Left kidney (tissue), 2 donors: ENCODE results near the gene GNS. TPM values are rescaled to one million over a fixed set of nuclear protein-coding genes. Genes with fewer than 3 reads are reported as not detected.
"Not testable (repeated sequence)": the region's sequence is repeated elsewhere in the genome, so short reads cannot be mapped to it uniquely, and the experiment has no call there.

Source experiments
- DNase-seq: peaks from one replicate; pipeline ENCODE4 v3.0.0-alpha.2; 2013
- polyA plus RNA-seq: library from polyadenylated mRNA; unstranded; fragments of 120-200 nt; gene quantifications from one replicate; pipeline ENCODE4 v1.2.1, GENCODE V29; 2013; ENCODE audit not compliant: insufficient read length

GNS gene
- polyA plus RNA-seq, 1 donor = 180 TPM

DNA sequence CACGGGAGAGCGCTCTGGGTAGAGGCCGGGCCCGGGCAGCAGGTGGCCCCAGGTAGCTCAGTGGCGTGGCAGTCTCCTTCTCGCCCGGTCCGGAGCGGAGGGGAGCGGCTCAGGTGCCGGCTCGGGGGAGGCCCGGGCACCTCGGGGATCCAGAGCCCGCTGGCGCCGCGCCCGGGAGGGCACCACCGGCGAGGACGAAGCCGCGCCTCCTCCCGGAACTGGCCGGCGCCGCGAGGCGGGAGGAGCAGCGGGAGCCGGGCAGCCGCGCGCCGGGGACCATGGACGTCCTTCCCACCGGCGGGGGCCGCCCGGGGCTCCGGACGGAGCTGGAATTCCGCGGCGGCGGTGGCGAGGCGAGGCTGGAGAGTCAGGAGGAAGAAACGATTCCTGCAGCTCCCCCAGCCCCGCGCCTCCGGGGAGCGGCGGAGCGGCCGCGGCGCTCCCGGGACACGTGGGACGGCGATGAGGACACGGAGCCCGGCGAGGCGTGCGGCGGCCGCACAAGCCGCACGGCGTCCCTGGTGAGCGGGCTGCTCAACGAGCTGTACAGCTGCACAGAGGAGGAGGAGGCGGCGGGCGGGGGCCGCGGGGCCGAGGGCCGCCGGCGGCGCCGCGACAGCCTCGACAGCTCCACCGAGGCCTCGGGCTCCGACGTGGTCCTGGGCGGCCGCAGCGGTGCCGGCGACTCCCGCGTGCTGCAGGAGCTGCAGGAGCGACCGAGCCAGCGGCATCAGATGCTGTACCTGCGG, 21.5 kb upstream of the GNS start:
- DNase-seq = no peak

DNA sequence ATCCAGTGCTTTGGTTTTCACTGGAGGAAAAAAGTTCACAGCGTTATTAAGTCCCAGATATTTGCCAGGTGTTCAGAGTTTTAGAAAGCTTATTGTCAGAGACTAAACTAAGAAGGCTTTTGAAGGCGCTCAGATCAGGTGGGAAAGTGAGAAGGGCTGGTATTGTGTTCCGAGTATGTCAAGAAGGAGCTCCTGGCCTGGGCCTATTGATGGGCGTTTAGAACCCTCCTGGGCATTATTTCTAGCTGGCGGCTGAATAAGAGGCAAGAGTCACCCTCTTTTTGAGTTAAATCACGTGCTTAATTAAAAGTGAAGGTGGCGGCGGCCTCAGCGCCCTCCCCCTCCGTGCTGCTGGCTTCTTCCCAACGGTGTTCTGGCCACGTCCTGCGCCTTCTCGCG, 20.9 kb upstream of the GNS start:
- DNase-seq = no peak

DNA sequence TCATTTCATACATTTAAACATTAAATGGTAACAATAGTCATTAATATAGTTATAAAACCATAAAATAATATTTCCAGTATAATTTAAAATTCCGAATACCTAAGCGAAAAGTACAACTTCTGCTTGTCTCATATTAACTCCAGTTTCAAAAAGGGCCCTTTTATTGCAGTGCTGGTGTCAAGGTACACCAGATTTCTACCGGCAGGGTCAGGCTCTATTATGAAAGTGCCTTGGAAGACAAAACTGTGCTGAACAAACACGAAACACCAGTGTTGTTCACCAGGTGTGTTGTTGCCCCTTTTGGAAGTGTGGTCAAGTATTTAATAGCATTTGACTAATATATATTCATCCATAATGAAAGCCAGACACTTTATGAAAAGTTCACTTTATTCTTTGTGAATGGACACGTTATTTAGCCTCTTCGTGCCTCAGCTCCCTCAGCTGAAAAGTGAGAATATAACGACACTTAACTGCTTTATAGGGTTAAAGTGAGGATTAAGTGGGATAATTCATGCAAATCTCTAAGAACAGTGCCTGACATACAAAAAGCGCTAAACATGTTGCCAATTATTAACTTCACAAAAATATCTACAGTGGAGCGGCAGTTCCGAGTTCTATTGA, 20.3 kb upstream of the GNS start:
- DNase-seq = no peak

DNA sequence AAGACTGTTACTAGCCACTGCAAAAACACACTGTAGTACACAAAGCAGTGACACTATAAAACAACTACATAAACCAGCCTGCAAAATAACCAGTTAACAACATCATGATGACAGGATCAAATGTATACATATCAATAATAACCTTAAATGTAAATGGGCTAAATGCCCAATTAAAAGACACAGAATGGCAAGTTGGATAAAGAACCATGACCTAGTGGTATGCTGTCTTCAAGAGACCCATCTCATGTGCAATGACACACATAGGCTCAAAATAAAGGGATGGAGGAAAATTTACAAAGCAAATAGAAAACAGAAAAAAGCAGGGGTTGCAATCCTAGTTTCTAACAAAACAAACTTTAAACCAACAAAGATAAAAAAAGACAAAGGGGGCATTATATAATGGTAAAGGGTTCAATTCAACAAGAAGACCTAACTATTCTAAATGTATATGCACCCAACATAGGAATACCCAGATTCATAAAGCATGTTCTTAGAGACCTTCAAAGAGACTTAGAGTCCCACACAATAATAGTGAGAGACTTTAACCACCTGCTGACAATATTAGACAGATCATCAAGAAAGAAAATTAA, 16.0 kb upstream of the GNS start:
- not testable (repeated sequence) for DNase-seq

DNA sequence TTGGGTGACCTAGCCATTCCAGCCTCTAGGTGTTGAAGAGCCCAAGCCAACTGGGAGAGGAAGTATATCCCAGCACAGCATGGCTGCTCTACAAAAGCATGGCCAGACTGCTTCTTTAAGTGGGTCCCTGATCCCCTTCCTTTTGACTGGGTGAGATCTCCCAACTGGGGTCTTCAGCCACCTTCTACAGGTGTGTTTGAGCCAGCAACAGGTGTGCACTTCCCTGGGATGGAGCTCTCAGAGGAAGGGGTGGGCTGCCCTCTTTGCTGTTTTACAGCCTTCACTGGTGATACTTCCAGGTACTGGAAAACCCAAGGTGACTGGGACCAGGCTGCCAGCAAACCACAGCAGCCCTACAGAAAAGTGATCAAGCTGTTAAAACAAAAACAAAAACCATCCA, 14.2 kb upstream of the GNS start:
- DNase-seq = no peak

DNA sequence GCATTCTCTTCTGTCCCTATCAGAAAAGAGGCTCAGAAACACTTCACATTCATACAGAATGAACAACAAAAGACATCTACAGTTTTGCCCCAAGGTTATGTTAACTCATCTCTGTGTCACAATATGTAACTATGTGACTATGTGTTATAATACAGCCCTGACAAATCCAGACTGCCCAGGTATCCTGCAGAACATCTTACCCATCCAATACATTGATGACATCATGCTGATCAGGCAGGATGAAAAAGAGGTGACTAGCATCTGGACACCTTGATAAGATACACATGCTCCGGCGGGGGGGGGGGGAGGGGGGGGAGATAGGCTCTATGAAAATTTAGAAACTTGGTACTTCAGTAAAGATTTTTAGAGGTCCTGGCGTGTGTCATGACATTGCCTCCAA, 8.3 kb upstream of the GNS start:
- no peak for DNase-seq

DNA sequence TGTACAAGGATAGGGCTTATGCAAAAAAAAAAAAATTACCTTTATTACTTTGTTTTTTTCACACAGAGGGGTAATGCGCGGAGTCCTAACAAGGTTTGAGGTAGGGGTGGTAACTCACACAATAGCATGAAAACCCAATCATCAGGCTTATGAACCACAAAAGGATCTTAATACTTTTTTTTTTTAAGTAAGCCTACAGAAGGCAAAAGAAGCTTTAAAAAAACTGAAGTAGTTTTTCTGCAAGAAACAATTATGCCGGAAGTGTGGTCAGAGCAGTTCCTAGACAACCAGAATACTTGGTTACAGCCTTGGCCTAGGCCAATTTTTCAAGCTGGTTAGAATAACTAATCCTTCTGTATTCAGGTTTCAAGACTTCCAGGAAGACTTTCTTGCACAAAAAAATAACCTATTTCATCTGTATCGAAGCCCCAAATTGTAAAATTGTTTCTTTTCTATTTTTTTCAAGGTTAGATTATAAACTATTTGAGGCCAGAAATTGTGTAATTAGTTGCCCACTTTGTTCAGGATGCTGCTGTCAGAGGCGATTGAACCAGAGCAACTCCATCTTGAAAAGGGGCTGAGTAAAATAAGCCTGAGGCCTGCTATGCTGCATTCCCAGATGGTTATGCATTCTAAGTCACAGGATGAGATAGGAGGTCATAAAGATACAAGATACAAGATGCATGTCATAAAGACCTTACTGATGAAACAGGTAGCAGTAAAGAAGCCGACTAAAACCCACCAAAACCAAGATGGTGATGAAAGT, 1.8 kb upstream of the GNS start:
- DNase-seq = no peak

DNA sequence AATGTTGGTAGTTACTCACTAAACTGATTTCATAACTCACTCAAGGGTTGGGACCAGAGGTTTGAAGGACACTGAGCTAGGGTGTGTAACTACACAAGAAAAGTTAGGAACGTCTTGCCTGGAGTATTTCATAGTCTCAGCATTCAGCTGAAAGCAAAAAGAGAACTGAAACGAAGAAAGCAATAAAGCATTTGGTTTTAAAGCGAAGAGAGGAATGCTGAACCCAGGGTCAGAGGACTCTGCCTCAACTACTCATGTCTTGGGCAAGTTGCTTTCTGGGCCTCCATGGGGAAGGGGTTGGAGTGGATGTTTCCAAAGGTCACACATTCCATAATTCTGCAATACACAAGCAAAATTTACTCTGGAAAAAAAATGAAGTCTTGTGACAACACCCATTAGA, 1.4 kb downstream of the GNS start:
- no peak for DNase-seq

DNA sequence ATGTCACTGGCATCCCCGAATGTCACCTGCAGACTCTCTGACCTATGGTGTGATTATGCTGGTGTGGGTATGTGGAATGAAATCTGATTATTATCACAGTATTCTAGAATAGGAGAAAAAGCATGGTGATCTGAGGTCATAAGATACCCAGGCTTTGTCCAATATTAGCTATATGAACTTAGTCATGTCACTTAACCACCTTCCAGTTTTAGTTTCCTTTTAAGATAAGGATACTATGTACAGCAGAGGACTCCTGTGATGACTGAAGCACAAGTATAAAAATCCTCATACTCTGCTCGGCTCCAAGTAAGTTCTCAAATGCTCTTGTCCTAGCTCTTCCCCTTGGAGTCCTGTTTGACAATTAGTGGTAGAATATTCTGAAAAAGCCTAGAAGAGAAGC, 2.8 kb downstream of the GNS start:
- DNase-seq = no peak

DNA sequence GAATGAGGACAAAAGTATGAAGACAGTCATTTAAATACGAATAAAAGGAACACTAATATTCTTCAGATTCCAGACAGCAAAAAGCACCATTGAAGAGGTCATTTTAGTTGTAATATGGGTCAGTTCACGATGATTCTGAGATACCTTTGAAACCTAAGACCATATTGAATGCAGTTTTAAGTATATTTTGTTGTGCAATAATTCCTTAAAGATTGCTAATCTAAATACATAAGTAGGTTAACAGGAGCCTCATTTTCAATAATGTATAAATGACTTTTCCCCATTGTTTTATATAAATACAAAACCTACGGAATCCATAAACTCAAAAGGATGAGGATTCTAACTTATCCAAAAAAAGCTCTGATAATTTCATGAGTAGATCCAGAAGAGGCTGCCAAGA, 5.8 kb downstream of the GNS start:
- no peak for DNase-seq

DNA sequence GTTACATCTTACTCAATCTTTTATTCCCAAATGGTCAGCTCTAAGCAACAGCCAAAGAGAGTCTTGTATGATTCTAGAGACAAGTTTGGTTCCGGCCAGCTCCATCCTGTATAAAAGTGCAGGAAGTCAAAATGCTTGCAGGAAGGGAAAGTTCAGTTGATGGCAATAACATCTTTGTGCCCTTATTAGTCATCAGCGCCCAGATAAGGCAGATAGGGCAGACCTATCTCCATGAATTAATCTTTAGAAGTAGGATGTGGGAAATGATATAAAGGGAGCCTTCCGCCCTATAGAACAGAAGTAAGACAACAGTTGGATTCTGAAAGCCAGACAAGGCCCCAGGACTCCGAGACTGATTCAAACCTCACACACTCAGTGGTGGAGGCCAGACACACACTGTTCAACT, 6.4 kb downstream of the GNS start:
- no peak for DNase-seq

DNA sequence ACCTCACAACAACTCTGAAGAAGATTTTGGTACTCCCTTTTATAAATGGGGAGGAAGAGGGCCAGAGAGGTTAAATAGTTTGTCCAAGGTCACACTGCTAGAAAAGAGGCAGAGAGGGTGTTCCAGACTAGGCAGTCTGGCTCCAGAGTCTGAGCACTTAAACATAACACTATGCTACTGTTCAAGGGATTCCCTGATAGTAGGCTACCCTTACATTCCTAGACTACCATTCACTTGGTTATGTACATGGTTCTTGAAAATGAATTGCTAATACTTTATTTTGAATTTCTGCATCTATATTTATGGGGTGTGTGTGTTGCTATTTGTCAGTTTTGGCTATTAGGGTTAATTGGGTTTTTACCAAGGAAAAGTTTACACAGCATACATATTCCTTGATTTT, 7.2 kb downstream of the GNS start:
- no peak for DNase-seq

DNA sequence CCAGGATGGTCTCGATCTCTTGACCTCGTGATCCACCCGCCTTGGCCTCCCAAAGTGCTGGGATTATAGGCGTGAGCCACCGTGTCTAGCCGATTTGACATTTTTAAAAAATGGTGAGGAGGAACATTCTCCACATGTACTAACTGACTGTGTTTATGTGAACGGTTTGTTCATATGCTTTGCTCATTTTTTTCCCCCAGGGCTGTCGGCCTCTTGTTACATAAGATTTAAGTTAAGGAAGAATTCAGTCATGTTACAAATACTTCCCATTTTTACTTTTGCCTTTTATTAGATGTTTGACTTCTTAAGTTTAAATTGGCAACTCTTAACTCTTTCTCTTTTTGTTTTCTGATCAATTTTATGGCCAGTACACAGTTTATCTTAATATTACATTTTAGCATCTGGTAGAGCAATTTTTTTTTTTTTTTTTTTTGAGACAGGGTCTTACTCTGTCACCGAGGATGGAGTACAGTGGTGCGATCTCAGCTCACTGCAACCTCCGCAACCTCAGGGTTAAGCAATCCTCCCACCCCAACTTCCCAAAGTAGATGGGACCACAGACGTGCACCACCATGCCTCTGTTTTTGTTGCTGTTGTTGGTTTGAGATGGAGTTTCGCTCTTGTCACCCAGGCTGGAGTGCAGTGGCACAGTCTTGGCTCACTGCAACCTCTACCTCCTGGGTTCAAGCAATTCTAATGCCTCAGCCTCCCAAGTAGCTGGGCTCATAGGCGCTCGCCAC, 9.6 kb downstream of the GNS start:
- DNase-seq = no peak

DNA sequence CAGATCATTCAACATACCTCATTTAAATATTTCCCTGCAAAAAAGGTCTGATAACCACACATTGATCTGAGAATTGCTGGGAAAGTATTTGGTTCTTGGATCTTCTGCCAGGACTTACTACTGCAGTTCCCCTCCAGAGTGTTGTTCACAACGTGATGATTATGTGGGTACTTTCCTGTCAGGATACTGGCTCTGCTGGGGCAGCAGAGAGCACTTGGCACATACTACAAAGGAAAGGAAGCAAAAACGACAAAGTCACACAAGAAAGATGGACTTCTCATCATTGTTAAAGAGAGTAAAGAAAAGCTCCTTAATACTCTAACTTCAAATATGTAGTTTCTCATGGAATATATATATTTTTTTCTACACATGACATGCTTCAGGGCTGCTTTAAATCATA, 11.5 kb downstream of the GNS start:
- no peak for DNase-seq

DNA sequence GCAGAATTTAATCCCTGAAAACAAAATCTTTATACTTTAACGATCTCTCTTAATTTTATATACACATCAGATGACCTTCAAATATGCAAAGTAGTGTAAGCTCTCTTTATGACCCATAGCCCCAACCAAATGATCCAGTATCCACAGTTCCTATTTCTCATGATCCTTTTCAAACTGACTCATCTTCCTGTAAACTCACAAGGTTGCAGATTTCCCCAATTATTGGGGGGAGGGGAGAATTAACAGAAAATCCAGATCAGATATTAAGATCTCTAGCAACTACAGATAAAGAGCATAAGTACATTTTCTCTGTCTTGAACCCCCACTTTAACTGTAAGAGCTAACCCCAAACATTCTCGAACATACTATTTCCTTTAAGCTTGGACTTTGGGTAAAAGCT, 12.5 kb downstream of the GNS start:
- DNase-seq = no peak

DNA sequence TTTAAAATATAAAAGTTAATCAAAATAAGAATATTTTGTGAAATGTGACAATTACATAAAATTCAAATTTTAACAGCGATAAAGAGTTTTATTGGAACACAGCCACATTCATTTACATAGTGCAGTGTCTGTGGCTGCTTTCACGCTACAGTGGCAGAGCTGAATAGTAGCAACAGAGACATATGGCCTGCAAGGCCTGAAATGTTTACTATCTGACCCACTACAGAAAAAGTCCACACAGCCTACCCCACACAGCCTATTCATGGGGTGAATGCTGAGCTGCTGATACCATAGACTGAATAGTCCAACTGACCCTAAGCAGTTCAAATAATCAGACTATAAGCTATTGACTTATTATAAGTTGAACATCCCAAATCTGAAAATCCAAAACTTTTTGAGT, 13.2 kb downstream of the GNS start:
- no peak for DNase-seq

DNA sequence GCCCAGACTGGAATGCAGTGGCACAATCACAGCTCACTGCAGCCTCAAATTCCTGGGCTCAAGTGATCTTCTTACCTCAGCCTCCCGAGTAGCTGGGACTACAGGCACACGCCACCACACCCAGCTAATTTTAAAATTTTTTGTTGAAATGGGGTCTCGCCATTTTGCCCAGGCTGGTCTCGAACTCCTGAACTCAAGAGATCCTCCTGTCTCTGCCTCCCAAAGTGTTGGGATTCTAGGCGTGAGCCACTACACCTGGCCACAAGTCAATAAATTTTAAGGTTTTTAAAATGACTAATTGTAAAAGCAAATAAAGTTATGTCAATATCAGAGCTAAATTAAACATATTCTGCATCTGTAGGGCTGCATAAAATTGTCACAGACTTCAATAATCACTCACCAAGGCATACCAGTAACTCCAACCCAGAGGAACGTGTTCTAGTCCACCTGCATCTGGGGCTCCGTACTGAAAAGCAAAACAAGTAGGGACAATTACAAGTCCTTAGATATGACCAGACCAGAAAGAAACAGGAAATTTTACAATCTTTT, 13.9 kb downstream of the GNS start:
- DNase-seq = no peak

DNA sequence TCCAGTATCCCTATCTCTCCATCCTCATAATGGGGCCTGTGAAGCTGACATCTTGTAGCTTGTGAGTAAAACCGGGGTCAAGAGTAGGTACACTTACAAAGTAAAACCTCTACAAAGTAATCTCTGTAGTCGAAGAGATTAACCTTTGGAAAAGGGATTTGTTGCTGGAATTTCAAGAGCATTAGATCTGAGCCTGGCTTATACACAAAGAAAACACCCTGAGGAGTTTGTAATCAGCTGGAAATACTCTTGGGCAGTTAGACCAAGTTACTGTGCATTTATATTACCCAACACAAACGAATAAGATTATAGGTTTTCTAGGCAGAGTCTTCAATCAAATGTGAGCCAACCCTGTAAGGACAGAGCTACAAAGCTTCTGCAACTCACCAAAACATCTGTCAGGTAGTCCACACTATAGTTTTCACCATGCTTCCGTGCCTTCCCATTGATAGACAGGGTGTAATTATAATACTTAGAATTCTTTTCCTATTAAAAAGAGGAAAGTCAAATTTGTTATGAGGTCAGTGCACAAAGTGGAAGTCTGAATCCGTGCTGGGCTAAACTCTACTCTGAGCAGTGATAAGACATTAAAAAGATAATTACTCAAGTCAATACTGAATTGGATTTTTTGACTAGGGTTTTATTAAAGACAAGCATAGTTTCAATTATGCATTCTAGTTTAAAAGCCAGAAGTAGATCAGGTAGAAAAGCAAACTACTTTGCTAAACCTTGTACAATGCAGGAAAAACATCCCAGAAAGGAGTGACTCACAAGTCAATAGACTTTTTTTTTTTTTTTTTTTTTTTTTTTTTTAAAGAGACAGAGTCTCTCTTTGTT, 14.6 kb downstream of the GNS start:
- DNase-seq = no peak

DNA sequence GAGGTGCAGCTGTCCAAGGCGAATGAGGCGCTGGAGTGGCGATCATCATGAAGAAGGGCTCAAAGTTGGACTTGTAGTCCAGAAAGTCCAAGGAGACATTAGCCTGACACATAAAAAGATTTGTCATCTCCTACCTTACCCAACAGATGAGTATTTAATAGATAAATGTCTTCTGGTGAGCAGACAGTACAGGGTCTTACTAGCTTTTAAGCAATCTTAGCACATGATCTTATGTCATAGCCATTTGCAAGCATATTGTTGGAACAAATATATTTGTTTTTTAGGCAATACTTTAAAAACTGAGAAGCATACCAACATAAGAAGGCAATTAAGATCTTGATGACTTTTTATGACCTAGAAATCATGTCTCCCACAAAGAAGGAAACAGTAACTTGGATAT, 16.0 kb downstream of the GNS start:
- DNase-seq = no peak

DNA sequence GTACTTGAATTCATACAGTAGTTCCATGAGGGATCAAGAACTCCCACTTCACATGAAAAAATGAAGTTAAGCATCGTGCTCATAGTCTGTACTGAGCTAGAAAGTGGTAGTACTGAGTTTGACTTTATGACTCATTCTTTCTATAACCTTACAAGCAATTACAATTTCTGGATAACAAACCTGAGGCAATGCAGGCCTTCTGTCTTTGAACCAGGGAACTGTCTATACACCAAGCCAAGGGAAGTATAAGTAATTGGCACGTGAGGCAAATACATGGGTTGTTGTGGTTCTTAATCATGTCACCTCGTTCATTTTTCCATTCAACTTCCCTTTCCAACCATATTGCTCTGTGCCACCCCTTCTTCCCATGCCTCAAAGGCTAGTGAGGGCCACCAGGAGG, 16.8 kb downstream of the GNS start:
- no peak for DNase-seq

DNA sequence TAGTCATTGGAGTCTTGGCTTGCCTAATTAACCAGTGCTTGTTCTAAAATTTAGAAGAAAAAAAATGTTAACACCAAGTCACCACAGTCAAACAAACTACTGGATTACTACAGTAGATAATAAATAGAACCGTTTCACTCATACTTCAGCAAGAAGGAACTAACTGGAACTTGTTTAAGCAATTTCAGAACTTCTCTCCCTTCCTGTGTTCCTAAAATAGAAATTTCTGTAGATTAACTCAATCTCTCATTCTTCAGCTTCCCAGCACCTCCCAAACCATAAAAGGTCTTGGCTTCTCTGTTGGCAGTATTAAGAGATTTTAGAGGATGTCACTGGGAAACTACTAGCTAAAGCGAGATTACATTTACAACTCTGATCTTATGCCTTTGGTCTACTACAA, 18.6 kb downstream of the GNS start:
- DNase-seq = no peak
